ENCODE data around the gene IL22RA1.

IL22RA1 gene

DNA sequence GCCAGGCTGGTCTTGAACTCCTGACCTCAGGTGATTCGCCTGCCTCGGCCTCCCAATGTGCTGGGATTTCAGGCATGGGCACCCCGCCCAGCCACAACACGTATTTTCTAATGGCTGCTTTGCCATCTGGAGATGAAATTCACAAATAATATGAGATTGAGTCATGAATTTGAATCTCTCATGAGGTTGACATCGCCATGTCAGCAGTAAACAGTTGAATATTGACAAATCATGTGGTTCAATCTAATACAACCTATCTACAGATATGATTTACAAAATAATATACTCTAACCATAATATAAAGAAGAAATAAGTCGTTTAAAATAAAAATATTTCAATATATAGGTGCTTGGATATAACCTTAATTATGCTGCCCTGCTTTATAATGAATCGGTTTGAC, 73.1 kb downstream of the IL22RA1 start:
- no peak for DNase-seq
